H9 (cell line): ENCODE results near the gene ZNF865. TPM values are rescaled to one million over a fixed set of nuclear protein-coding genes. Genes with fewer than 3 reads are reported as not detected.

Experiments
- DNase-seq: peaks from one replicate; pipeline ENCODE4 v3.0.0-alpha.2; 2017
- H2AFZ ChIP-seq: one replicate; pipeline ENCODE4 v1.6.1; 2013; ENCODE audit warnings: mild to moderate bottlenecking, low read length, control low read depth, moderate library complexity
- H2AK5ac ChIP-seq: 2 replicates; pipeline ENCODE4 v1.6.1; 2013; ENCODE audit warnings: low read length, control low read depth, mixed read lengths; ENCODE audit not compliant: insufficient read length
- H2BK120ac ChIP-seq: one replicate; pipeline ENCODE4 v1.6.1; 2013; ENCODE audit warnings: low read depth, mild to moderate bottlenecking, low read length, control low read depth, inconsistent platforms; ENCODE audit not compliant: poor library complexity, severe bottlenecking
- H2BK12ac ChIP-seq: 2 replicates; pipeline ENCODE4 v1.6.1; 2013; ENCODE audit warnings: low read length, control low read depth, mixed read lengths, low read depth; ENCODE audit not compliant: insufficient read length
- H2BK15ac ChIP-seq: 2 replicates; pipeline ENCODE4 v1.6.1; 2013; ENCODE audit warnings: low read depth, low read length, control low read depth
- H2BK20ac ChIP-seq: one replicate; pipeline ENCODE4 v1.6.1; 2013; ENCODE audit warnings: low read depth, mild to moderate bottlenecking, low read length, control low read depth, inconsistent platforms; ENCODE audit not compliant: poor library complexity, severe bottlenecking
- H2BK5ac ChIP-seq: 2 replicates; pipeline ENCODE4 v1.6.1; 2013; ENCODE audit warnings: low read length, control low read depth, mixed read lengths; ENCODE audit not compliant: insufficient read length
- H3K14ac ChIP-seq: 2 replicates; pipeline ENCODE4 v1.6.1; 2013; ENCODE audit warnings: low read length, control low read depth; ENCODE audit not compliant: insufficient read depth
- H3K18ac ChIP-seq: 2 replicates; pipeline ENCODE4 v1.6.1; 2013; ENCODE audit warnings: low read depth, mild to moderate bottlenecking, mixed read lengths, low read length, control low read depth; ENCODE audit not compliant: insufficient read length
- H3K23ac ChIP-seq: 2 replicates; pipeline ENCODE4 v1.6.1; 2013; ENCODE audit warnings: low read length, control low read depth, mixed read lengths, low read depth; ENCODE audit not compliant: insufficient read length
- H3K23me2 ChIP-seq: 2 replicates; pipeline ENCODE4 v1.6.1; 2013; ENCODE audit warnings: low read depth, mild to moderate bottlenecking, mixed read lengths, low read length, control low read depth; ENCODE audit not compliant: insufficient read length, poor library complexity, severe bottlenecking
- H3K27ac ChIP-seq: 2 replicates; pipeline ENCODE4 v1.5.1; 2013; ENCODE audit warnings: low read length, control low read depth, mixed read lengths, low read depth; ENCODE audit not compliant: insufficient read length
- H3K27me3 ChIP-seq: 2 replicates; pipeline ENCODE4 v1.6.1; 2013; ENCODE audit warnings: low read length, control low read depth, inconsistent platforms; ENCODE audit not compliant: insufficient read depth
- H3K4ac ChIP-seq: 2 replicates; pipeline ENCODE4 v1.6.1; 2013; ENCODE audit warnings: low read depth, mild to moderate bottlenecking, control low read depth, inconsistent platforms, low read length, moderate library complexity
- H3K4me1 ChIP-seq: 2 replicates; pipeline ENCODE4 v1.6.1; 2013; ENCODE audit warnings: low read length, control low read depth, inconsistent platforms; ENCODE audit not compliant: insufficient read depth
- H3K4me2 ChIP-seq: 2 replicates; pipeline ENCODE4 v1.6.1; 2013; ENCODE audit warnings: low read length, control low read depth, mixed read lengths; ENCODE audit not compliant: insufficient read length, insufficient read depth
- H3K56ac ChIP-seq: 2 replicates; pipeline ENCODE4 v1.6.1; 2013; ENCODE audit warnings: low read depth, mild to moderate bottlenecking, mixed read lengths, low read length, control low read depth; ENCODE audit not compliant: insufficient read length
- H3K79me1 ChIP-seq: 2 replicates; pipeline ENCODE4 v1.6.1; 2013; ENCODE audit warnings: low read depth, mild to moderate bottlenecking, moderate library complexity, low read length, control low read depth, inconsistent platforms; ENCODE audit not compliant: insufficient read depth, poor library complexity, severe bottlenecking
- H3K79me2 ChIP-seq: 2 replicates; pipeline ENCODE4 v1.6.1; 2013; ENCODE audit warnings: low read length, control low read depth, inconsistent platforms; ENCODE audit not compliant: insufficient read depth
- H3K9ac ChIP-seq: 2 replicates; pipeline ENCODE4 v1.6.1; 2013; ENCODE audit warnings: low read length, control low read depth, mixed read lengths; ENCODE audit not compliant: insufficient read length; ENCODE audit errors: extremely low read depth
- H3K9me3 ChIP-seq: one replicate; pipeline ENCODE4 v1.6.1; 2013; ENCODE audit warnings: low read depth, low read length, inconsistent platforms; ENCODE audit not compliant: control insufficient read depth
- H3T11ph ChIP-seq: one replicate; pipeline ENCODE4 v1.6.1; 2013; ENCODE audit warnings: mild to moderate bottlenecking, low read length, control low read depth, inconsistent platforms
- H4K20me1 ChIP-seq: one replicate; pipeline ENCODE4 v1.6.1; 2013; ENCODE audit not compliant: control insufficient read depth, insufficient read length, insufficient read depth
- H4K5ac ChIP-seq: 2 replicates; pipeline ENCODE4 v1.6.1; 2013; ENCODE audit warnings: low read depth, mild to moderate bottlenecking, mixed read lengths, low read length, control low read depth; ENCODE audit not compliant: insufficient read length
- H4K8ac ChIP-seq: replicated peaks from 2 replicates; pipeline ENCODE4 v1.6.1; 2013; ENCODE audit warnings: low read length, control low read depth, mixed read lengths, low read depth; ENCODE audit not compliant: insufficient read length
- H4K91ac ChIP-seq: 2 replicates; pipeline ENCODE4 v1.6.1; 2013; ENCODE audit warnings: low read depth, mild to moderate bottlenecking, moderate library complexity, mixed read lengths, low read length, control low read depth; ENCODE audit not compliant: insufficient read length
- H3K27ac Mint-ChIP-seq, 3 experiments: 2 replicates in 2 of 3; 3 replicates in 1 of 3; pipeline ENCODE4 v1.8.0; 2020 to 2021; ENCODE audit warnings: mixed read lengths in 3 of 3, mild to moderate bottlenecking in 1 of 3, moderate library complexity in 1 of 3
- H3K27me3 Mint-ChIP-seq: 2 replicates; pipeline ENCODE4 v1.8.0; 2021; ENCODE audit warnings: low read depth, mild to moderate bottlenecking, moderate library complexity, mixed read lengths
- H3K36me3 Mint-ChIP-seq, 3 experiments: 2 replicates in 2 of 3; 3 replicates in 1 of 3; pipeline ENCODE4 v1.8.0; 2020 to 2021; ENCODE audit warnings: low read depth in 3 of 3, mixed read lengths in 3 of 3; ENCODE audit not compliant: insufficient read depth in 1 of 3
- H3K4me1 Mint-ChIP-seq, 2 experiments: 2 replicates each; pipeline ENCODE4 v1.8.0; 2020; ENCODE audit warnings: mixed read lengths in 2 of 2
- H3K4me3 Mint-ChIP-seq, 2 experiments: 2 replicates in 1 of 2; 3 replicates in 1 of 2; pipeline ENCODE4 v1.8.0; 2020 to 2021; ENCODE audit warnings: mild to moderate bottlenecking in 2 of 2, mixed read lengths in 2 of 2, moderate library complexity in 1 of 2
- H3K9me3 Mint-ChIP-seq, 2 experiments: 2 replicates in 1 of 2; 3 replicates in 1 of 2; pipeline ENCODE4 v1.8.0; 2020; ENCODE audit warnings: mild to moderate bottlenecking in 2 of 2, mixed read lengths in 2 of 2, moderate library complexity in 1 of 2
- CTCF ChIP-seq: fragments of 200-600 bp; sonication (generic); conservative IDR thresholded peaks from 3 replicates; pipeline ENCODE4 v1.8.0; 2021; ENCODE audit warnings: antibody characterized with exemption, mild to moderate bottlenecking
- WGBS: extraction: QIAGEN DNeasy Blood & Tissue Kit; methylation state at CpG from one replicate; pipeline ENCODE4 v1.1.7; 2013; ENCODE audit warnings: missing lambda C conversion rate, low lambda C conversion rate, mixed read lengths; ENCODE audit not compliant: insufficient read length; ENCODE audit errors: extremely low coverage; 5-methylcytosine and 5-hydroxymethylcytosine counted together
- total RNA-seq: library from RNA; stranded (reverse); gene quantifications from 2 replicates; pipeline ENCODE4 v1.2.1, GENCODE V29; 2021

The ZNF865 gene
- total RNA-seq, 1 experiment from 2014 or later = 14.3 TPM

- TF ChIP-seq CTCF = no peak
- Histone ChIP-seq H3K27ac (no peak overlapping the region), H3K27me3 (no peaks in the 10 kb centered on the region), H2AK5ac (no peak overlapping the region), H4K8ac (no peak overlapping the region), H3K9me3 (no peaks in the 10 kb centered on the region), H3K18ac (no peak overlapping the region), H2BK12ac (no peak overlapping the region), H3K4me1 (no peaks in the 10 kb centered on the region), H2BK15ac (no peak overlapping the region), H2BK20ac (no peak overlapping the region), H3K56ac (no peak overlapping the region), H3K79me2 (no peaks in the 10 kb centered on the region; the same call in 1 of the 2 replicates), H3K4me2 (no peak overlapping the region), H2AFZ (no peak overlapping the region), H3K14ac (no peak overlapping the region), H3K9ac (no peak overlapping the region), H3K79me1 (no peaks in the 10 kb centered on the region), H2BK5ac (no peak overlapping the region), H3K23me2 (peaks cover 7% of the 10 kb centered on the region), H2BK120ac (no peak overlapping the region), H3K23ac (no peak overlapping the region), H3T11ph (no peak overlapping the region), H4K5ac (no peak overlapping the region), H4K20me1 (no peaks in the 10 kb centered on the region), H4K91ac (no peak overlapping the region), H3K4ac (no peak overlapping the region)
- H3K4me3 Mint-ChIP-seq = no peak overlapping the region
- peaks cover 26 to 31% of the 10 kb centered on the region in 2 experiments for H3K4me1 Mint-ChIP-seq
- DNase-seq = no peak
- H3K27ac Mint-ChIP-seq = no peak overlapping the region
- H3K9me3 Mint-ChIP-seq = no peaks in the 10 kb centered on the region
- peaks cover 9% of the 10 kb centered on the region for H3K27me3 Mint-ChIP-seq
- peaks cover 0 to 2% (median 0%) of the 10 kb centered on the region in 3 experiments; a peak in 2 of 7 replicates for H3K36me3 Mint-ChIP-seq
- no CpG with 5 or more reads among the region's 11 CpGs for WGBS
Measured at GRCh38 chr19:55584871-55585270, 20.6 kb upstream of the ZNF865 start.
